GM19397 (cell line): Measurements from ENCODE around the gene MKRN2.
A peak's percentile ranks its signal among the peaks of the same experiment; 100 is the strongest.
"Not testable (repeated sequence)": the region's sequence is repeated elsewhere in the genome, so short reads cannot be mapped to it uniquely, and the experiment has no call there.

ENCODE experiments used
- ATAC-seq: cut with Tn5 transposase; IDR thresholded peaks from one replicate; pipeline ENCODE4 v1.9.1; 2021; ENCODE audit warnings: mild to moderate bottlenecking, moderate library complexity; ENCODE audit not compliant: unreplicated experiment

Gene MKRN2, protein sequence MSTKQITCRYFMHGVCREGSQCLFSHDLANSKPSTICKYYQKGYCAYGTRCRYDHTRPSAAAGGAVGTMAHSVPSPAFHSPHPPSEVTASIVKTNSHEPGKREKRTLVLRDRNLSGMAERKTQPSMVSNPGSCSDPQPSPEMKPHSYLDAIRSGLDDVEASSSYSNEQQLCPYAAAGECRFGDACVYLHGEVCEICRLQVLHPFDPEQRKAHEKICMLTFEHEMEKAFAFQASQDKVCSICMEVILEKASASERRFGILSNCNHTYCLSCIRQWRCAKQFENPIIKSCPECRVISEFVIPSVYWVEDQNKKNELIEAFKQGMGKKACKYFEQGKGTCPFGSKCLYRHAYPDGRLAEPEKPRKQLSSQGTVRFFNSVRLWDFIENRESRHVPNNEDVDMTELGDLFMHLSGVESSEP

DNA sequence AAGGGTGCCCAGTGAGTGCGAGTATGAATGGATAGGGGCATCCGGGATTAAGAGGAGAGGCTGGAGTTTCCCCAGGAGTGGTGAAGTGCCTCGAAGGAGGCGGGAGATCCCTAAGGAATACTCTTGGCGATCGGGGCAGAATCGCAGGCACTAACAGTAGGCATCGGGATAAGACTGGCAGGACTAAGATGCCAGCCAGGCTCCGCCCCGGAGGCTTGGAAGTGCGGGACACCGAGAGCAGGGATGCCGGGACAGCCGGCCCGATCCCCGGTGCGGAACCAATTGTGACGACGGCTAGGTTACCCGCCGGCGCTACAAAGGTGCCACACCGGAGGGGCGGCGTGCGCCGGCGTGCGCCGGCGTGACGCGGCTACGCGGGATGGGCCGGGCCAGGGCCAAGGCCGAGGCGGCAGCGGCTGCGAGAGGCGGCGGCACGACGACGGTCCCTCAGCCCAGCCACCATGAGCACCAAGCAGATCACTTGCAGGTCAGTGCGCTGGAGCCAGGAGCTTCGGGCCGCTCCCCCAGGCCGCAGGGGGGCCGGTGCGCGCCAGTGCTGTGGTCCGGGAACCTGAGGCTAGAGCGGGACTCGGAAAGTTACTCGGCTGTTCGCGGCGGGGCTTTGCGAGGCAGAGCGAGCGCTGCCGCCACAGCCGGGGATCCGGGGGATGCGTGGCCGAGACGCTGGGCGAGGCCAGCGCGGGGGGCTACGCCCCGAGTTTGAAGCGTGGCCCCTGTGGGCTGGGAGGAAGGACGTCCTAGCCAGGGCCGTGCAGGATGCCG is at the start of gene MKRN2:
Gene MKRN2 (plus strand): TSS at position 398 of the 783 bp plus-strand sequence. CDS start 64 bp downstream, at position 462.
- ATAC-seq = peak; percentile 88

DNA sequence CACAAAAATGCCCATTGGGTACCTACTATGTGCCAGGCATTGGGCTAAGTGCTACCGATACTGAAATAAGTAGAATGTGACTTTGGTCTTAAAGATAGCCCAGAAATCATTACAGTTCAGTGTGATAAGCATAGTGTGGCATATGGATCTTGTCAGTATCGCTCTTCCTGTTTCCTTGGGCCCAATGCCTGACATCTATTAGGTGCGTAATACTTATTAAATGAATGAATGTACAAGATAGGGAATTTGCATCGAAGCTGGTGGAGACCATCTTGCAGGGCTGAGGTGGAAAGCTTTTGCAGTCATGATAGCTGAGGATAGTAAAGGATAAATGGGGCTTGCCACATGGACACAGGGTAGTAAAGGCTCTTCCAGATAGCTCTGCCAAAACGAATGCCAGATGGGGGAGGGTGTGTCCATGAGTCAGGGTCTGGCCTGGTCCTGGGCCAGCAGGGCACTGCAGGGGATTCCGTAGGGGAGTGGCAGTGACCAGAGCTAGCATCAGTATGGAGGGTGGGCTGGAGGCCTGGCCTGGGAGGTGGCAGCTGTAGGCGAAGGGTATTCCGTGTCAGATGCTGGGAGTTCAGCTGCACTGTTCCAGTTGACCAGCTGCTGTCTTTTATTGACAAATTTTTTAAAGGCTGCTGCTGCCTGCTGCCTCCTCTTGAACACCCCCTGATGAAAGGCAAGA is 49.2 kb upstream of the MKRN2 start:
- no peak for ATAC-seq

DNA sequence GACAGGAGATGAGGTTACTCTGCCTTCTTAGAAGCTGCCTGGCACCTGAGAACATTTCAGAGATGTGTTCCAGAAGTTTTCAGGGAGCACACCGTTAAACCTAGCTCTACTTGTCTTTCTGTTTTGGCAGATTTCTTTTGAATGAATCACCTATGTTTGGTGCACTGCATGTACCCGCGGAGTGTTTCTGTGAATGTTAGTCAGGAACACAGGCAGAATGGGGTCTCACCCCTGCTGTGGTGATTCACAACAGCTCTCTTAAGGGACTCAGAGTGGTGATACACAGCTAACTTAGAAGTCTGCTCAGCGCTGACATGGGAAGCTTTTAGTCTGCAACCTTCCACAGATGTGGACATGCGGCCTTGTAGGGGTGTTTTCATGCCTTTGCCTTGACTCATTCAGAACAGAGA is 48.6 kb upstream of the MKRN2 start:
- no peak for ATAC-seq

DNA sequence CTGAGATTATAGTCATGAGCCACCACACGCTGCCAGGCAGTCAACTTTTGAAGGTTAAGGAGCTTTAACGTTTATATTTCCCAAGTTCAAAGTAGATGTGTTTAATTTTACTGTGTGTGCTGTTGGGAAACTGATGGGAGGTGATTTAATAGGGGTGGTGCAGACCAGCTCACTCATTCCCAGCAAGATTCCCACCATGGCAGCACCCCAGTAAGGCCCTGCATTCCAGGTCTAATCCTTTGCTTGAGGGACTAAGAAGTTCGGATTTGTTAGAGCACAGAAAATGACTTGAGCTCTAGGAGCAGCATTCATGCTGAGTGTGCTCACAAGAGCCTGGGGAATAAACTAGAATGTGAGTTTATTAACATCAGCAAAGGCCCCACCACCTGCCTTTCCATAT is 47.4 kb upstream of the MKRN2 start:
- no peak for ATAC-seq

DNA sequence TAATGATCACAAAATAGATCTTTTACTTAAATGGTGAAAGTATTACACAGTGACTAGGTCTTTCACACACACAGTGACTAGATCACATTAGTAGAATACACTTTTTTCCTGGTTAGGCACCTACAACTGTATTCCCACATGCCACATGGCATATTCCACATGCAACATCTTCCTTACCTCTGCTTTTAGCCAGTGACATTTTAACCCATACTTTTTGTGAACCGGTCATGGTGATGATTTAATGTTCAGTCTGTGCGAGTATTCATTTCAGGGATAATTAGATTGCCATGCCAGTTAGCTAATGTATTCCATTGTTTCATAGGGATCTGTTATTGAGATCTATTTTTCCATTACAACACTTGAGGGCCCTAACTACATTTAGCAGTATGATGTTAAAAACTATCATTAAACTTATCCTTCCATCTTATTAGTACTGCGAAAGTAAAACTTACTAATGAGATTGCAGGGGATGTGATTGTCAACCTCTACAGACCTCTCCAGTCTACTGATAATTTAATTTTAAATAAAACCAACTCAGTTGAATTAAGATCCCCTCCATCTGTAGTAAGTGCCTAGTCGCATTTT is 44.3 kb upstream of the MKRN2 start:
- no peak for ATAC-seq

DNA sequence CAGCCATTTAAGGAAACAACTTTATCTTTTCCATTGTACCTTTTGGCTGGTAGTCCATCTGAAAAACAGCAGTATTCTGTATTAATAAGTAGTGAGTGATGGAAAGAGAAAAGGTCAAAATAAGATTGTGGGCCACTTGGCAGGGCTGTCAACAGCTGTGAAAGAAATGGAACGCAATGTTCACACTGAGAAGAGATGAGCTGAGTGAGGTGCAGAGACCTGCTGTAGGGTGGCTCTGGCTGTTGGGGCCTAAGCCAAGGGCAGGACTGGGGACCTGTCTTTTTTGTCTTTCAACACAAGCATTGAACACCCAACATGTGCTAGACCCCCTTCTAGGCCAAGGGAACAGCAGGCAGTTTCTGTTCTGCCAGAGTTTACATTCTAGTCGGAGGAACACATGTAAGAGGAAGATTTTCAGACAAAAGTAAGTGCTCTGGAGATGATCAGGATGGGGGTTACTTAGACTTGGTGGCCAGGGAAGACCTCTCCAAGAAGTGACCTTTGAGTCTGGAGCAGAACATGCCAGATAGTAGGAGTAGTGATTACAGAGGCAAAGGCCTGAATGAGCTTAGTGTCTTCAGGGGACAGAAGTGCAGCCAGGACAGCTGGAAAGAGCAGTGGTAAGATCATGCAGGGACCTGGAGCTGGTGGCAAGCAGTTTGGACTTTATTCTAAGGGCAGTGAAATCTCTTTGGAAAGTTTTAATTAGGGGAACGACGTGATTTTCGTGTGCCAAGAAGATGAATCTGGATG is 43.0 kb upstream of the MKRN2 start:
- ATAC-seq = no peak

DNA sequence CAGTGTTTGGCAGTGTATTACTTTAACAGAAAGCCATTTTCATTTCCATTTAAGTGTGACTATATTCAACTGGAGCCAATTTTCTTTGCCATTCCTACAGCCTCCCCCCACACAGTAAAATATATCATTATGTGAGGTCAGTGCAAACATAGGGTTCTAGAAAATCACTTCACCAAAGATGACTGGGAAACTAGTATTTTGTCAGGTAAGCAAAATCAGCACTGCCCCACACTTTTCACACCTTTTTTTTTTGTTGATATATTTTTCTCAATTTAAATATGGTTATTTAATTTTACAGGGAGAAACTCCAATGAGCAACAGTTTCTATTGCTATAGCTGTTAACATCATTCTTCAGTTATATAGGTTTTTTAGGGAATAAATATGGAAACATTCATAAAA is 41.3 kb upstream of the MKRN2 start:
- no peak for ATAC-seq

DNA sequence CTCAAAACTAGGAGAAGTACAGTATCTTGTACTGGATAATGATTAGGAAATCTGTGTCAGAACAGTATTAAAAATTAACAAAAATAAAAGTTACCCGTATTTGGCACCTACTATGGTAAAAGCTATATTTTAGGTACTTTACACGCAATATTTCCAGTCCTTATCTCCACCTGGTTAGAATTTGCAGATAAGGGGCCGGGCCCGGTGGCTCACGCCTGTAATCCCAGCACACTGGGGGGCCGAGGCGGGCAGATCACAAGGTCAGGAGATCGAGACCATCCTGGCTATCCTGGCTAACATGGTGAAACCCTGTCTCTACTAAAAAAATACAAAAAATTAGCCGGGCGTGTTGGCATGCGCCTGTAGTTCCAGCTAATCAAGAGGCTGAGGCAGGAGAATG is 40.0 kb upstream of the MKRN2 start:
- no peak for ATAC-seq

DNA sequence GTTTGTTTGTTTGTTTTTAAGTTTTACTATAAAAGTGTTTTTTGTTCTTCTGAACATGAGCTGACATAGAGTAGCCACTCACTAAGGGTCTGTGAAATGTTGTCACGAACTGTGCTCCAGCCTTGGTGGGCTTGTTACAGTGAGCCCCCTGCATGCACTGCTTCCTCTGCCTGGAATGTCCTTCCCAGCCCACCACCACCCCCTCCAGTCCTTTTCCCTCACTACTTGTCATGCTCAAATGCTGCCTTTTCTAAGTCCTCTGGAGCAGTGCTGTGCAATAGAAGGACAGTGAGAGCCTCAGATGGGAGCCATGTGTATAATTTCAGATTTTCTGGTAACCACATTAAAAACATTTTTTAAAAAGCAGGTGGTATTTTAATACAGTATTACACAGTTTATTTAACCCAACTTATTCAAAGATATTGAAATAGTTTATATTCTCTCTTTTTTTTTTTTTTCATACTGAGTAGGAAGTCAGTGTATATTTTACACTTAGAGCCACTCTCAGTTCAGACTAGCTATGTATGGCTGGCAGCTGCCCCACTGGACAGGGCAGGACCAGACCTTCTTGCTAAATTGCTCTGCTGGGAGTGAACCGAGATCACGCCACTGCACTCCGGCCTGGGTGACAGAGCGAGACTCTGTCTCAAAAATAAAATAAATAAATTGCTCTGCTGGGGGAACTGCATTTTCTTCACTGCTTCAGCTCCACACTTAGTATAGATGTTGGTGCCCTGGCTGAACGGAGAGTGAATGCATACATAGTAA is 38.4 kb upstream of the MKRN2 start:
- no peak for ATAC-seq

DNA sequence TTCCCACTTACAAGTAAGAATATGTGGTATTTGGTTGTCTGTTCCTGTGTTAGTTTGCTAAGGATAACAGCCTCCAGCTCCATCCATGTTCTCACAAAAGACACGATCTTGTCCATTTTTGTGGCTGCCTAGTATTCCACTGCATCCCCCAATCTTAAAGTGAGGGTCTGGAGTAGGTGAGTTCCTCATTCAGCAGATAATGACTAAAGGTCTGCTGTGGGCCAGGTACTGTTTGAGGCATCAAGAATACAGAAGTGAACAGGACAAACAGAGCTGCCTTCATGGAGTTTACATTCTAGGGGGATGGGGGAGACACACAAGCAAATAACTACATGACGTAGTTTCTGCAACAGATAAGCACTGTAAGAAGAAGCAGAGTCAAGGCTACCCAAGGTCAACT is 35.9 kb upstream of the MKRN2 start:
- no peak for ATAC-seq

DNA sequence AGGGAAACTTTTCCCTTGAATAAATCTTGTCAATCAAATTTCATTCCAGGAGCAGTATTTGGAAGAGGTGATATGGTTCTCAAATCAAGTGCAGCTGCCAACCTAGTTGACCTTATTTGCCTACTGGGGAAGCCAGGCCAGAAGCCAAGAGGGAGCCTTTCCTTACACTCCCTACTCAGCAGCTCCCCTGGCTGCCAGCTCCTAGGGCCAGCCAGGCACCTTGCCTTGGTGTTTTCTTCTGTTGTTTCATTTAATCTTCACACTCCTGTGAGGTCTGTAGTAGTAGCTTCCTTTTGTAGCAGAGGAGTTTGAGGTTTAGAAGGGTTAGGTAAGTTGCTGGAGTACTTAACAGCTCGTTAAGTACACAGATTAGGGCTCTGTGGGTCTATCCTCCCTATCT is 34.2 kb upstream of the MKRN2 start:
- no peak for ATAC-seq

DNA sequence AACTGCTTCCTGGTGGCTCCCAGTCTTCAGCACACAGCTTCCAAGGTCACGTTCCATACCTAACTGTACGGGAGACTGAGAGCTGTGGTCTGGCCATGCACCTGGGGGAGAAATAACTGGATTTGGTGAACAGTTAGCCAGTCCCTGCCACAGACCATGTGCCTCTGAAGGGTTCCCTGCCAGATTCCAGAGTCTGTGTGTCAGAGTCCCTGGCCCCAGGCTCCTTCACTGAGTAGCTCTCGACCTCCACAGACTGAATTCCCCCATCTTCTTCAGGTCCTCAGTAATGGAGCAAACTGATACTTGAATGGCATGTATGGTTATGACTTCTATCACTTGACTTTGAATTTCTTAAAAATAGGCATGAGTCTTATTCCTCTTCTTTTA is 29.1 kb upstream of the MKRN2 start:
- ATAC-seq = no peak

DNA sequence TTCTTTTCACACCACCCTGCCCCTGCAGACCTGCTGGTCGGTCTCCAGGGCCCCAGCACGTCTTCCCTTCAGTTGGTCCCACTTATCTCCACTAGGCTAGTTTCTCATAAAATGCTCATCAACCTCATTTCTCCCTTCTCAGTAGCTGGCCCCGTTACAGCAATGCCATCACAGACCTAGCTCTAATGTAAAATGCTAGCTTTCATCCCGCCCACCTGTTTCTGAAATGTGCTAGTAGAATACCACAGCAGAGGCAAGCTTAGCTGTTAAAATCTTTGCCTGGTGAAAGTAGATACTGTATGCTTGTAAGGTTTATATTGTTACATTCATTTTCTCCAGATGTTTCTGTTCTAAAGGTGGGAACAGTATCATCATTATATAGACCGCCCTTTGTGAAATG is 24.7 kb upstream of the MKRN2 start:
- ATAC-seq = no peak

DNA sequence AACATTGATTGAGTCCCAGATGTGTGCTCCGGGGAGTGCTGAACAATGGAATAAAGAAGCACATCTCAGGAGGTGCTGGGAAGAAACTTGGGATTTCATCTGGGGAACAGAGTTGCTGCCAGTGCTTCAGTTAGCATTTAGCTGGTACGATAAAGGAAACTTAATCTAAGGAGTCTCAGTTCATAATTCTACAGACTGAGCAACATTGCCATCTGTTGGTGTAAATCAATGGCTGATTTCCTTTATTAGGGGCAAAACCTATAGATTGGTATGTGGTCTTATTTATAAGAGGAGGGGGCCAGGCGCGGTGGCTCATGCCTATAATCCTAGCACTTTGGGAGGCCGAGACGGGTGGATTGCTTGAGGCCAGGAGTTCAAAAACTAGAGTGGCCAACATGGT is 20.5 kb upstream of the MKRN2 start:
- ATAC-seq = no peak

DNA sequence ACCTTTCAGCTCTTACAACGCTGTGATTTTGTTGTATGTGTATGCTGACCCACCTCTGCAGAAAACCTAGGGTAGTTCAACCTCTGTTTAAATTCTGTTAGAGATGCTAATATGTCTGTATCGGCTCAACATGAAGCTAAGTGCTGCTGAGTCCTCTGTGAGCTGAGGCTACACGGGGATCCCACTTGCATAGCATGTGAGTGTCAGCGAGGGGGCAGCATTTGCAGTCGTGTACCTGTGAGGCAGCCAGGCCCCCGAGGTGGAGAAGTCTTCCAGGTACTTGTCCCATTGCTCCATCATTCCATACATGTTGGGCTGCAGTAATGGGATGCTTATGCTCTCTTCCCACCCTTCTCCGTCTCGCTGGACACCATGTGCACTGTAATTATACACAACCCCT is 15.3 kb upstream of the MKRN2 start:
- ATAC-seq = no peak

DNA sequence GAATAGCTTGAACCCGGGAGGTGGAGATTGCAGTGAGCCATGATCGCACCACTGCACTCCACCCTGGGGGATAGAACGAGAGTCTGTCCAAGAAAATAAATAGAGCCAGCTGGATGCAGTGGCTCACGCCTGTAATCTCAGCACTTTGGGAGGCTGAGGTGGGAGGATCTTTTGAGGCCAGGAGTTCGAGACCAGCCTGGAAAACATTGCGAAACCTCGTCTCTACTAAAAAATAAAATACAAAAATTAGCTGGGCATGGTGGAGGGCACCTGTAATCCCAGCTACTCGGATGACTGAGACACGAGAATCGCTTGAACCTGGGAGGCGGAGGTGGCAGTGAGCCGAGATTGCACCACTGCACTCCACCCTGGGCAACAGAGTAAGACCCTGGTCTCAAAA is 13.4 kb upstream of the MKRN2 start:
- ATAC-seq = not testable (repeated sequence)

DNA sequence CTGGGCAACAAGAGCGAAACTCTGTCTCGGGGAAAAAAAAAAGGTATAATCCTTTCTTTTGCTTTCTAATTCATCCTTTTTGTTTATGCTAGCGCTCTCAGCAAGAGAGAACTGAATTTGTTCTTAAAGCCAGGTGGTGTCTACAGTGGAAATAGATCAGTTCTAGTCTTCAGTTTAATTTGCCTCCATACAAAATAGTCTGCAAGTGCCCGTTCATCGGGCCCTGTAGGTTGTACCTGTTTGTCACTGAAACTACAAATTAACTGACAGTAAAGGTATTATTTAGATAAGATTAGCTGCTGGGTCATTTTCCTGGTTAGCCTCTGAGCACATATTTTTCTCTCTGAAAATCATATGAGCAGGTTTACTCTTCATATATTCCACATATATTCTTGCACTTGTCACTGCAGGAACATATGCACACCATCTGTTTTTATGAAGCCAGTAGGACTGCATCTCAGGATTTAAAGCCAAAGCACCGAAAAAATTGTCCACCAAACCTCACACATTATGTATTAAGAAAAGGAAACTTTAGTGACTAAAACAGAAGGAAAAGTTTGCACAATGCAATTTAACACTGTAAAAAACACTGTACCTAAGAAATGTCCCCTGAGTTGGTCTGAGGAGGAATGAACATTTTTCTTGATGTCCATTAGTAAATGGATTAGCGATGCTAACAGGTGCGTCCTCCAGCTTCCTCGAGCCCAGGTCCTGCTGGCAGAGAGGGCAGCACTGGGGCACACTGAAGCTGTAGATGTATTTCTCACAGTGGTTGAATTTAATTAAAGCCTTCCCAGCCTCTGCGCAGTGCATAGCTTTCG is 12.0 kb upstream of the MKRN2 start:
- no peak for ATAC-seq

DNA sequence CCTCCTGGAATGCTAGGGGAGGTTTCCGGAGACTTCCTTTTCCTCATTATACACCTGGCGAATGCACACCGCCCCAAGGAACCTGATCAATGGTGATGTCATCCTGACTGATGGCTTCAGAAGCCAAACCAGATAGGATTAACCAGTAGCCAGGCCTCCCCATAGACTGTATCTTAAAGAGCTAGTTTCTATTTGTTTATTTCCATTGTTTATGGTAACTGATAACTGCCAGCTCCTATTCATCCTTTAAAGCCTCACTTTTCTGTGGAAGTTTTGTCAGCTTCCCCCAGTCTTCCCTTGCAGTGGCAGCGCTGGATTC is 11.5 kb upstream of the MKRN2 start, which contains the start of gene MKRN2OS:
Gene MKRN2OS (minus strand): TSS at position 27 of the 319 bp plus-strand sequence. CDS start 35 bp downstream, outside the sequence.
- ATAC-seq = no peak
